Sigmoid colon (tissue), 7 donors: ENCODE measurements around the gene TASL. TPM values are rescaled to one million over a fixed set of nuclear protein-coding genes. Genes with fewer than 3 reads are reported as not detected.

ENCODE experiments used
- DNase-seq: peaks from one replicate; pipeline ENCODE4 v3.0.0-alpha.2; 2019
- H3K27ac ChIP-seq, 4 donors: fragments of 200-600 bp; sonication (generic); one replicate each; pipeline ENCODE4 v1.5.1; 2016 to 2019; ENCODE audit warnings: mild to moderate bottlenecking in 1 of 4
- H3K27me3 ChIP-seq, 3 donors: fragments of 200-600 bp; sonication (generic); one replicate each; pipeline ENCODE4 v1.5.1; 2019; ENCODE audit warnings: mild to moderate bottlenecking in 1 of 3
- H3K36me3 ChIP-seq, 4 donors: fragments of 200-600 bp; sonication (generic); one replicate each; pipeline ENCODE4 v1.5.1; 2016 to 2019
- H3K4me1 ChIP-seq, 4 donors: fragments of 200-600 bp; sonication (generic); one replicate each; pipeline ENCODE4 v1.5.1; 2017 to 2019
- H3K4me3 ChIP-seq, 4 donors: fragments of 200-600 bp; sonication (generic); one replicate each; pipeline ENCODE4 v1.5.1; 2017 to 2019; ENCODE audit warnings: mild to moderate bottlenecking in 2 of 4, moderate library complexity in 1 of 4
- H3K9me3 ChIP-seq, 4 donors: fragments of 200-600 bp in 3 of 4; sonication (generic) in 3 of 4; one replicate each; pipeline versions ENCODE4 v1.5.1 to v1.6.1; 2013 to 2019
- CTCF ChIP-seq, 4 experiments: fragments of 450-650 bp in 3 of 4; fragments of 200-600 bp in 1 of 4; IDR thresholded peaks; one replicate each; pipeline ENCODE4 v1.5.1; 2016 to 2019; ENCODE audit warnings: antibody characterized with exemption in 4 of 4, mild to moderate bottlenecking in 3 of 4, moderate library complexity in 2 of 4
- EP300 ChIP-seq, 4 donors: sonication (generic); formaldehyde crosslinking; IDR thresholded peaks; one replicate each; pipeline ENCODE4 v1.6.1; 2017; ENCODE audit warnings: antibody characterized with exemption in 4 of 4
- POLR2A ChIP-seq, 2 donors: fragments of 450-650 bp; IDR thresholded peaks; one replicate each; pipeline ENCODE4 v1.6.1; 2016; ENCODE audit warnings: antibody characterized with exemption in 2 of 2, mild to moderate bottlenecking in 2 of 2, moderate library complexity in 2 of 2
- POLR2AphosphoS5 ChIP-seq, 4 donors: sonication (generic); formaldehyde crosslinking; IDR thresholded peaks; one replicate each; pipeline ENCODE4 v1.6.1; 2017; ENCODE audit warnings: antibody characterized with exemption in 4 of 4
- WGBS, 2 donors: extraction: QIAGEN DNeasy Blood & Tissue Kit; methylation state at CpG; one replicate each; pipeline ENCODE4 v1.1.7; 2013; 5-methylcytosine and 5-hydroxymethylcytosine counted together
- intact Hi-C: fragments of 100-400 bp; cut with DNase I; formaldehyde crosslinking; loops from one replicate; pipeline ENCODE4 v1.15.1; 2023
- polyA plus RNA-seq, 3 donors: library from polyadenylated mRNA; stranded (reverse); fragments of 200-250 nt; gene quantifications; one replicate each; pipeline ENCODE4 v1.2.3, GENCODE V29; 2013
- total RNA-seq, 4 donors: library from RNA; depleted of rRNA; stranded (reverse); fragments of >200 nt; gene quantifications; one replicate each; pipeline ENCODE4 v1.1.0, GENCODE V29; 2016
- donor health status: healthy with polysubstance abuse.
- donor health status: Bipolar disorder and iron deficiency.
- donor health status: healthy.

The TASL gene
- total RNA-seq (1 to 10 TPM in 3 of 4 donors, not detected in 1; 1.1 to 1.5 (median 1.4) TPM), polyA plus RNA-seq (1 to 10 TPM; 1.2 to 2.8 (median 1.8) TPM)

GRCh38 chrX:30577362-30577991 lies at the start of gene TASL:
Gene TASL, minus strand, starts transcription at chrX:30577766. Its CDS starts 17,411 bp downstream, at chrX:30560355.
- DNase-seq = no peak
- H3K36me3 ChIP-seq = no peaks in the 10 kb centered on the region
- peak within 1 kb of the TSS in 1 of 4 donors; percentile 21 for H3K4me3 ChIP-seq
- H3K4me1 ChIP-seq = no peaks in the 10 kb centered on the region
- no peaks in the 10 kb centered on the region for H3K27me3 ChIP-seq
- peak within 1 kb of the TSS in 1 of 4 donors; percentile 4 for H3K27ac ChIP-seq
- 42 to 85% methylated on average over 10 of the region's 10 CpGs for WGBS, 2 donors
- no peaks in the 10 kb centered on the region for H3K9me3 ChIP-seq
- intact Hi-C loops = no loop called here
- no peak for TF ChIP-seq POLR2A (IDR thresholded peaks at IDR 0.05)

- H3K36me3 ChIP-seq = no peaks in the 10 kb centered on the region
- DNase-seq = no peak
- no peaks in the 10 kb centered on the region for H3K27me3 ChIP-seq
- no peak overlapping the region for H3K4me3 ChIP-seq
- 41 to 80% methylated on average over 2 of the region's 2 CpGs for WGBS, 2 donors
- intact Hi-C loops = no loop called here
- no peaks in the 10 kb centered on the region for H3K4me1 ChIP-seq
- TF ChIP-seq POLR2AphosphoS5 (IDR thresholded peaks at IDR 0.05) (no peak), EP300 (IDR thresholded peaks at IDR 0.05) (no peak), CTCF (IDR thresholded peaks at IDR 0.05) (no peak), POLR2A (IDR thresholded peaks at IDR 0.05) (no peak)
- no peaks in the 10 kb centered on the region for H3K9me3 ChIP-seq
- no peak overlapping the region for H3K27ac ChIP-seq
Observed at GRCh38 chrX:30626402-30626801, 48.8 kb upstream of the TASL start.

- Histone ChIP-seq H3K4me1 (peaks cover 0 to 5% (median 0%) of the 10 kb centered on the region in 4 donors), H3K9me3 (no peaks in the 10 kb centered on the region), H3K36me3 (no peaks in the 10 kb centered on the region), H3K27me3 (no peaks in the 10 kb centered on the region), H3K27ac (no peak overlapping the region), H3K4me3 (no peak overlapping the region)
- intact Hi-C loops = no loop called here
- no peak for TF ChIP-seq CTCF (IDR thresholded peaks at IDR 0.05)
- TF ChIP-seq POLR2A (IDR thresholded peaks at IDR 0.05) = no peak
- TF ChIP-seq EP300 (IDR thresholded peaks at IDR 0.05) = no peak
- TF ChIP-seq POLR2AphosphoS5 (IDR thresholded peaks at IDR 0.05) = no peak
- DNase-seq = no peak
- WGBS, 2 donors = 93 to 98% methylated on average over 2 of the region's 2 CpGs
Observed at GRCh38 chrX:30622361-30622760, 44.8 kb upstream of the TASL start.

- peak overlapping the region in 3 of 4 donors; percentile 26 to 67 (median 58) for H3K27ac ChIP-seq
- H3K27me3 ChIP-seq = no peaks in the 10 kb centered on the region
- DNase-seq = no peak
- WGBS, 2 donors = 45 to 60% methylated on average over 2 of the region's 2 CpGs
- H3K4me1 ChIP-seq = peaks cover 0 to 5% (median 0%) of the 10 kb centered on the region in 4 donors
- intact Hi-C loops = no loop called here
- TF ChIP-seq POLR2AphosphoS5 (IDR thresholded peaks at IDR 0.05) (peak; percentile 20 to 70 (median 60)), CTCF (IDR thresholded peaks at IDR 0.05) (no peak), EP300 (IDR thresholded peaks at IDR 0.05) (peak in 1 of 4 donors; percentile 28), POLR2A (IDR thresholded peaks at IDR 0.05) (no peak)
- no peaks in the 10 kb centered on the region for H3K36me3 ChIP-seq
- peaks cover 0 to 2% (median 0%) of the 10 kb centered on the region in 4 donors for H3K9me3 ChIP-seq
- H3K4me3 ChIP-seq = no peak overlapping the region
Observed at GRCh38 chrX:30620980-30621618, 43.5 kb upstream of the TASL start.

- H3K27me3 ChIP-seq = no peaks in the 10 kb centered on the region
- intact Hi-C loops = no loop called here
- peaks cover 0 to 5% (median 0%) of the 10 kb centered on the region in 4 donors for H3K4me1 ChIP-seq
- H3K36me3 ChIP-seq = no peaks in the 10 kb centered on the region
- no peak for DNase-seq
- H3K27ac ChIP-seq = peak overlapping the region in 1 of 4 donors; percentile 67
- WGBS, 2 donors = 96 to 98% methylated on average over 3 of the region's 3 CpGs
- no peak overlapping the region for H3K4me3 ChIP-seq
- no peak for TF ChIP-seq POLR2AphosphoS5 (IDR thresholded peaks at IDR 0.05)
- no peak for TF ChIP-seq EP300 (IDR thresholded peaks at IDR 0.05)
- no peak for TF ChIP-seq CTCF (IDR thresholded peaks at IDR 0.05)
- TF ChIP-seq POLR2A (IDR thresholded peaks at IDR 0.05) = no peak
- peaks cover 0 to 2% (median 0%) of the 10 kb centered on the region in 4 donors for H3K9me3 ChIP-seq
Observed at GRCh38 chrX:30620125-30620524, 42.6 kb upstream of the TASL start.
